GF-D8 (cell line): ENCODE results near the gene RAB20.

ENCODE experiments used
- DNase-seq: peaks from one replicate; lab custom pipeline; 2025; lab: John Stamatoyannopoulos, UW

The RAB20 gene

DNA sequence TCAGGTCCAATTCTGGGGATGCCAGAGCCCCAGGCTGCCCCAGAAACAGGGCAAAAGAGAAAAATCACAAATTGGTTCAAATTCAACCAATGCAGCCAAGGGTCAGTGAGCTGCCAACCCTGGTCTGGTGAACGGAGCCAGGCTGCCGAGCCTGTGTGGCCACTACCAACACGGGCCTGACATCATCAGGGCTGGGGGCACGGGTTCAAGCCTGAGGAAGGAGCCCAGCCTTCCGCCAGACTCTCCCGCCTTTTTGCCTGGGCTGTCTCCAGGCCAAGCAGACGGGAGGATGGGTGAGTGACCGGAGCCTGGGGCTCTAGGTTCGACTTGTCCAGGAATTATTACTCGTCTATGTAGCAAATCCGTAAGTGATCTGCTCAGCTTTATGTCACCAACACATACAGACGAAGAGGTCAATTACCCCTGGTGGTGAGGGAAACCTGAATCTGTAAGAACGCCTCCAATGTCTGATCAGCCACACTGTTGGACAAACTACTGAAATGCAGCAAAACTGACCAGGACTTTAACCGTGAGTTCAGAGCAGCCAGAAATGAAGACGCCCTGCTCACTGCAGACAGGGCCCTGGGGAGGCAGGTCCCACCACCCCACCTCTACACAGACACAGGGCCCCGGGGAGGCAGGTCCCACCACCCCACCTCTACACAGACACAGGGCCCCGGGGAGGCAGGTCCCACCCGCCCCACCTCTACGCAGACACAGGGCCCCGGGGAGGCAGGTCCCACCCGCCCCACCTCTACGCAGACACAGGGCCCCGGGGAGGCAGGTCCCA lies 31.8 kb downstream of the RAB20 start:
- DNase-seq, result no peak

DNA sequence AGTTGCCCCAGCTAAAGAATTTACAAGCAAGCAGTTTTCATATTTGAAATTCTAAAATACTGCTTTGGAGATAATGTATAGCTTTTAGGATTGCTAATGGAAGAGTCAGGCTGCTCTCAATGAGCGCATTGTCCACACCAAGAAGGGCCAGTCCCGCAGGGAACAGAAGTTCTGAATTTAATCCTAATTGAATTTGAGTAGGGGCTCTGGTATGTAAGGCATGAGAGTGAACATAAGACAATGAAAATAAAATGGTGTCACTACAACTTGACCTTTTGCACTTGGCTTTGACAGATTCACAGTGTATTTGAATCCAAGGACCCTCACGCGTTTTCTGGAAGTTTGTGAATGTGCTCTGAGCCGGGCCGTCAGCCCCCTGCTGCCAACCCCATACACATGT lies 32.6 kb downstream of the RAB20 start:
- no peak for DNase-seq

DNA sequence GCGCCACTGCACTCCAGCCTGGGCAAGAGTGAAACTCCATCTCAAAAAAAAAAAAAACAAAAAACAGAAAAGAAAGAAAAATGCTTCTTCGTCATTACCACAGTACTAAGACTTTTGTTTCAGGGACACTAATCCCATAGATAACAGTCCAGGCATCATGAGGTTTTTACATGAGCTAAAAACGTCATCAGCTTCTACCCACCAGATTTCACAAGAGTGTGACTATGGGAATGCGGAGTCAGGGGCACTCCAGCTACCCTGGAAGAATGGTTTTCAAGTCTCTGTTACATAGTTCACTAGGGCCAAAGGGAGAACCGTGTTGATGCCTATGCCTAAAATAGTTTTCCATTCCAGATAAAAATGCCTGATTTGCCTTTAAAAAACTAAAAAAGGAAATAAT lies 33.2 kb downstream of the RAB20 start:
- DNase-seq, result peak; percentile 63

DNA sequence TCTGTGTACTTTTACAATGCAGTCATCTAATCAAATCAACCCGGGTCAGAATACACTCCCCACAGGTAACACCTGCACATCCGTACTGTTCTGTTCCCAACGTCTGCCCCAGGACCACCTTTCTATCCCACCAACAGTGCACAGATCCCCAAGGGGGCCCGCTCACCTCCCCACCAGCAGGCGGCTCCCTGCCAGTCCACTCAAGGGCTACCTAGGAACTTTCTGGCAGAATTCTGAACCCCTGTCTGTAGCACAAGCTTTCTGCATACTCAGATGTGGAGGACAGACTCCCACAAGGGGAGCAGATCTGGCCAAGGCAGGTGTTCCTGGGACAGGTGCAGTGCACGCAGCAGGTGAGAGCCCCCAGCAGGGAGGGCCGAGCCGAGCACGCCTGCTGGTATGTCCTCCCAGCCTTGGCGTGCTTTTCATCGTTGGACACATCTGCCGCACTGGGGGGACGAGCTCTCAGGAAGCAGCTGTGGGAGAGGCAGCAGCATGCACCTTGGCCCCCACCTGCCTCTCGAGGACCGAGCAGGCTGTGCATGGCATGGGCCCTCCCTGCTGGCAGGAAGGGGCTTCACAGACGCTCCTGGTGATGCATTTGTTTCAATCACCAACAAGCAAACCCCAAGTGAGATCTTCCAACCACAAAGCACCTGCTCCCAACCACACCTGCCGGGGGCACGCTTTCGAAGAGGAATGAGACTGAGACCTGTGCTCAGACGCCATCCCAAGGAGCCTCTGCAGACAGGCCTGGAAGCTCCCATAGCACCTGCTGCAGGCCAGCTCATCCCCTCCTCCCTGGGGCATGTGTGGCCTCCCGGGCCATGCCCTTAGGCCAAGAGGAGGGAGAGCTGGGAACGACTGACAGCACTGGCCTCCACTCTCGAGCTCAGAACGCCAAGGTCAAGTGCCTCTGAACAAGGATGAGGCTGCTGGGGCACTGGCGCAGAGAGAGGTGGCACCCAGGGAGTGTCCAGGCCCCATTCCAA lies 35.9 kb downstream of the RAB20 start:
- DNase-seq, result no peak

DNA sequence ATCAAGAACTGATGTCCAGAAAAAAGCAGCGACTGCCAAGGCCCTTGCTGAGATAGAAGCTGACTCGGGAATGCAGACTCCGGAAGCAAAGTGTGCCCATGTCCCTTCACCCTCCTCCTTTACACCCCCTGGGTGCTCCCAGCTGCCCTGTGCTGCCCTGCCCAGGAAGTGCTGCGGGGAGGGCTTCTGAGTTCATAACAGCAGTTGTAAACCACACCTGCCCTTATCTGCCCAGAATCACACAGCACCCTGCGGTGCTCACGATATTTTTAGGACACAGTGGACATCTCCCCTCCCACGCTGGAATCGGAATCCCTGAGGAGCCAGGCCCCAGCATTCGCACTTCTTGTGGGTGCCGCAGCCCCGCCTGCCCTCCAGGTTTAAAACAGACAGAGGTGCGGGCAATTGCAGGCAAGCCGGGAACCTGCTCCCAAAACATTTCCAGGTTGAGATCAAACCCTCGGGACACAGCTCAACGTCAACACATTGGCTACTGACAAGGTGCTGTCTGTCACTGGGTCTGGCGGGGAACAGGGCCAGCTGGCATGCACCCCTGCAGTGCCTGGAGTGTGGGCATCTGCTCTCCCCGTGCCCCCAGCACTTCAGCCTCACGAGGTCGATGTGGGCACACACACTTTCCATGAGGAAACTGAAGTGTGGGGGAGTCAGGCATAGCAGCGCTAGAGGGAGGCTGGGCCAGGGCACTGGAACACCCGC lies 36.8 kb downstream of the RAB20 start:
- DNase-seq, result peak; percentile 89

DNA sequence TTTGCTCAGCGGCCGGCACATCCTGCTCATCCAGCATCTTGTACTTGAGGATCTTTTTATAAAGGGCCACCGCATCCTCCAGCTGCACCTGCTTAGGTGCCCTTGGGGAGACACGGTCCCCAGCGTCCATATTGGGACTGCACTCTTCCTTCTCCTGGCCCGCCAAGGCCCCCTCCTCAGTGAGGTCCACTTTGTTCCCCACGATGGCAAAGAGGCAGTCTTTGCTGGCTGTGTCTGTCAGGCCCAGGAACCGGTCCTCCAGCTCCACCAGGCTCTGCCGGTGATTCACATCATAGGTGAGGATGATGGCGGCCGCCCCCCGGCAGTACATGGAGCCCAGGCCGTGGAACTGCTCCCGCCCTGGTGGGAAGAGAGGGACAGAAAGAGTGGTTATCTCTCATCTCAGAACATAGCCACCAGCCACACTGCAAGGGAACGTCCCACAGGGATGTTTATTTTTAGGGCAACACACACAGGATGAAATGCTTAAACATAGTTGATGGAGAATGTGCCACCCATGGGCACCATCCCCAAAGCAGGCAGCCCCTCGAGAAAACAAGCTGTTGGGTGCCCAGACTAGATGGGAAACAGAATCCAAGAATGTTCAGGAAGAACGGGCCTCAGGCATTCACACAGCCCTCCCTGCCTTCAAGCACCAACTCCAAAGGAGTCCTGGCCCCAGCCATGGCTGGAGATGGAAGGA lies 37.5 kb downstream of the RAB20 start:
- DNase-seq, result no peak

DNA sequence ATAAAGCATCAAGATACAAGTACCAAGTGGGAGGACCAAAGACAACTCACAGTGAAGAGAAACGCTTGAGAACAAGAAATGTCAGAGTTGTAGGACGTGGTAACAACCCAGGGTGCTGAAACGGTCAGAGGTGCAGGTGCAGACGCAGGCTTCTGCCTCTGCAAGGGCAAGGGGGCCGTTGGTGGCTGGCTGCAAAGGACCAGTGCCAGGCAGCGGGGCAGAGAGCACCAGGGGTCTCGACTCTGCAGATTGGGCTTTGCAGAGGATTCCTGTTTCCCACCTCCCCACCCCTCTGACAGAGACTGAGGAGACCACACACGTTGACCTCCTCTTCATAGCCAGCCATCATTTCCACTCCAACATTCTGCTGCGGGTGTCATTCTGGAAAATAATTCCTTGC lies 38.3 kb downstream of the RAB20 start:
- DNase-seq, result no peak

DNA sequence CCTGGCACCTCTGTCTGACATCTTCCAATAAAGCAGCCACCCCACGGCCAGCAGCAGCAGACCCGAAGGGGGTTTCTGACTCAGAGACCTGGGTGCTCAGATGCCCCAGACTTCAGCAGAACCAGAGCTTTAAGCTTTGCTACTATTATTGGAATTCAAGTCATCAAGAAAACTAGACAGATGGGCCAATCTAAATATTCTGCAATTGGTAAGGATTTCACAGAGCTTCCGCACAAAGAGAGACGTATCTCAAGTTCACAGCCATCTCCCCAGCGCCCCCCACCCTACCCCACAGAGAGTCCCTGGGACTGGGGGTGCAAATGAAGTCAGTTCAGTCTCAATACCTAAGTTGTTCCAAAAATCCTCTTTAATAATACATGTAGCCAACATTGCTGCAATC lies 38.8 kb downstream of the RAB20 start:
- DNase-seq, result no peak

DNA sequence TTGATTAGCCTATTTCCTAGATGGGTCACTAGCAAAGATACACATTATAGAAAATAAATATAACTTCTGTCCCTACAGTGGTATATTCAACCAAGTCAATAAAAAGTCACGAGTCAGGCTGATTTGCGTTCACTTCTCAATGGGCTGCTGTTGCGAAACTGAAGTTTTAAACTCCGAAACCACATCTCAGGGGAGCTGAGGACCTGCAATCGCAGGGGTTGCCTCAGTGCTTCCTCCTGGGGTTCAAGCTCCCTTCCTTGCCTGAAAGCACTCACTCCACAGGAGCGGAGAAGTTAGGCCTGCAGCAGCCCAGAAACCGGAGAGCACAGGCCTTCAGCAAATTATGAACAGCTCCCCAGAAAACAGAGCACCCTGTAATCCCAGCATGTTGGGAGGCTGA lies 39.6 kb downstream of the RAB20 start:
- DNase-seq, result peak; percentile 98

DNA sequence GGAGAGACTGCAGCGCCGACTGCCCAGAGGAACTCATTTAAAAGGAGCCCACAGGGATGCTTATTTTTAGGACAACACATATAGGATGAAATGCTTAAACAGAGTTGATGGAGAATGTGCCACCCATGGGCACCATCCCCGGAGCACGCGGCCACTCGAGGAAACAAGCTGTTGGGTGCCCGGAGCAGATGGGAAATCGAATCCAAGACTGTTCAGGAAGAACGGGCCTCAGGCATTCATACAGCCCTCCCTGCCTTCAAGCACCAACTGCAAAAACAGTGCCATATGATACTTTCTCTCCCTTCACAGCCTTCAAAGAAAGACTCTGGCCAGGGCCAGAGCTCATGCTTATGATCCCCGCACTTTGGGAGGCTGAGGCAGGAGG lies 40.2 kb downstream of the RAB20 start:
- DNase-seq, result no peak

DNA sequence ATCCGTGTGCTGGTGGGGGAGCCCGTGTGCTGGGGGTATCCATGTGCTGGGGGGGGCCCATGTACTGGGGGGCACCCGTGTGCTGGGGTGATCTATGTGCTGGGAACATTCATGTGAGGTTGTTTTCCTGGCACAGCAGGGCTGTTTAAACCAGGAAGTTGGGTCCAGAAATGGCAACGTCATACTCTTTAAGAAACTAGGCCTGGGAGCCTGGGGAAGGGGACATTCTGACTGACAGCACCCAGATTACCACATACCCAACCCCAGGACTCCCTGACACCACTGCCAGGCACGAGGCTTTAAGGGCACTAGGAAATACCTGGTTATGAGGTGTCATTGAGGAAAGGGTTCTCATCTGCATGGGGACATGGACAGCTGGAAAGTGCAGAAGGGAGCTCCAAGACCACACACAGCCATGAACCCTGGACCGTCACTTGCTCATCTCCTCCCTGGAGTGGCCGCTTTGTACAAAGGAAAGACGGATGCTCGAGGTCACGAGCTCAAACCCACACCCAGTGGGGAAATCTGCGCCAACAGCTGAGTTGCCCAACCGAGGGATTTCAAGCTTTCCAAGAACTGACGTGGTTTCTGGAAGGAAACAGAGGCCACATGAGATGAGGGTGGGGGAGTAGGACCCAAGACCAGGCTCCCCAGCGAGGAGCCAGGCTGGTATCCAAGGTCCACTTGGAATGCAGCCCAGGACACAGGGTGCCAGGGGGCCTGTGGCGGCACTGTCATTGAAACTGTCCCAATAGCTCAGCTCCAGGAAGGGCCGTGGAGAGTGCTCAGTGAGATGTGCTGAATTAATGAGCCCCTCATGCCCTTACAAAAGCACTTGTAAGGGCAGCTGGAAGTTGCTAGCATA lies 40.9 kb downstream of the RAB20 start:
- peak; percentile 98 for DNase-seq

DNA sequence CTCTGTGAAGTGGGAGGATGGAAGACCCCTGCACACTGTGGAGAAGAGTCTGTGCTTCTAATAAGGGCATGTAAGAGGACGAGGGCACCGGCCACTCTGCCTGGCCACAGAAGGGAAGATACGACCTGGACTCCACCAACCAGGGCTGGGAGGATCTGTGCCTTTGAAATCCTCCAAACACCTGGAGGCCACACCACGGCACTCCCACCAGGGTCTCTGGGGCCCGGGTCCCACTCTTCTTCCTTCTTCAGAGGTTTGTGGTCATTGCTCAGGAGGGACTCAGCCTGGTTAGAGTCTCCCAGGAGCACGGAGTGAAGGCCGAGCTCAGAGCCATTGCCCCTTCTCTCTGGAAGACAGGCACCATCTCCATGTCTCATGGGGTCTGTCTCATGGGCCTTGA lies 42.0 kb downstream of the RAB20 start:
- no peak for DNase-seq

DNA sequence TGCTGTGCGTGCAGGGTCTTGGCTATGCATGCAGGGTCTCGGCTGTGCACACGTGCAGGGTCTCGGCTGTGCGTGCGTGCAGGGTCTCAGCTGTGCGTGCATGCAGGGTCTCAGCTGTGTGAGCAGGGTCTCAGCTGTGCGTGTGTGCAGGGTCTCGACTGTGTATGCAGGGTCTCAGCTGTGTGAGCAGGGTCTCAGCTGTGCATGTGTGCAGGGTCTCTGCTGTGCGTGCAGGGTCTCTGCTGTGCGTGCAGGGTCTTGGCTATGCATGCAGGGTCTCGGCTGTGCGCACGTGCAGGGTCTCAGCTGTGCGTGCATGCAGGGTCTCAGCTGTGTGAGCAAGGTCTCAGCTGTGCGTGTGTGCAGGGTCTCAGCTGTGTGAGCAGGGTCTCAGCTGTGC lies 42.5 kb downstream of the RAB20 start:
- DNase-seq, result no peak

DNA sequence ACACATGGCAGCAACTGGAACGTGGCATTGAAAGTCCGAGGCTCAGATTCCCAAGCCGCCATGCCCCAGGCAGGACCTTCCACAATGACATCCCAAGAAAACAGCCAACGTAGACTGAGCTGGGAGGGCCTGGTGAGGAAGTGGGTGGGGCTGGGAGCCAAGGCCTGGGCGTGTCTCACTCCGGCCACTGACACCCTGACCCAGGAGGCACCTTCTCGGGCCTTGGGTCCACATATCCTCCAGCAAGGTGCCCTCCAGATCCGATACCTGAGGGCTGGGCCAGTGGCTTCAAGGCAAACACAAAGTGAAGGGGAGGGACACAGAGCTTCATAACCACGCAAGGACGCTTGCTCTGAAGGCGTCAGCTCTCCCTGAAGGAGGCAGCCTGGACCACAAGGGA lies 43.0 kb downstream of the RAB20 start:
- DNase-seq, result no peak

DNA sequence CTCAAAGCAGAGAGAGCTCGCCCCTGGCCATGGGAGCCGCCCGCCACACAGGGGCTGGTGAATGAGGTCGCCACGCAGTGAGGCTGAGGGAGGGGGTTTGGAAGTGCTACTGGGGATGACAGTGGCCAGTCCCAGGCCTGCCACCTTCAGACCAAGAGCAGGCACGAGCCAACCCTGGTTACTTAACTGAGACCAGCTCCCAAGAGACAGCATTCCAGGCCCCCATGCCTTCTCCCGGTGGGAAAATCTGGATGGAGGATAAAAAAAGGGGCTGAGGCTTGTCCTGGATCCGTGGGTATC lies 43.3 kb downstream of the RAB20 start:
- DNase-seq, result no peak

DNA sequence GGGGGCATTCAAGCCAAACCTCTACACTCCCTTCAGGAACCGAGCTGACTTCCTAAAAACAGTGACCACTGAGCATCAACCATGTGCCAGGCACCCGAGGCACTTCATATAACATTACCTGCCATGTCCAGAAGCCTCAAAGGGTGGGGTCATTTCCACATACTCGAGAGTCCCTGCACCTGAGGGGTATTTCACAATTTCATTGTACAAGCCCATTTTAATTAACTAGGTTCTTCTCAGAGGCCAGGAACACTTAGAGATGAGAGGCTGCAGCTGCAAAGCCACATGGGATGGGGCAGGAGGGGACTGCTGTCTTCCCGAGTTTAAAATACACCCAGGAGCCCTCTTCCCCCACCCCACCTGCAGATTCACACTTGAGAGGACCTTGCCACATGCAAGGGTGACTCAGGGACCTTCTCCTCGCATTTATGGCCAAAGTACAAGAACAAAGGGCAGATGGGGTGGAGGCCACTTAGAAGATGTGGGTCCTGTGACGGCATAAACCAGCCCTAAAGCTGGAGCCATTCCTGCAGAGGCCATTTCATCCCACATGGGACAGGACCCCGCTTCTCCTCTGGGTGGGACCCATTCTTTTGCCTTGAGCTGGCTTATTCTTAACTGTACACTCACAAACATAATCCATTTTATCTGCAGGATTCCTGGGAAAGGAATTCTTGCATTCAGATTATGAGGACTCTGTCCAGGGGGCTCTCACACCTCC lies 43.9 kb downstream of the RAB20 start:
- DNase-seq, result no peak

DNA sequence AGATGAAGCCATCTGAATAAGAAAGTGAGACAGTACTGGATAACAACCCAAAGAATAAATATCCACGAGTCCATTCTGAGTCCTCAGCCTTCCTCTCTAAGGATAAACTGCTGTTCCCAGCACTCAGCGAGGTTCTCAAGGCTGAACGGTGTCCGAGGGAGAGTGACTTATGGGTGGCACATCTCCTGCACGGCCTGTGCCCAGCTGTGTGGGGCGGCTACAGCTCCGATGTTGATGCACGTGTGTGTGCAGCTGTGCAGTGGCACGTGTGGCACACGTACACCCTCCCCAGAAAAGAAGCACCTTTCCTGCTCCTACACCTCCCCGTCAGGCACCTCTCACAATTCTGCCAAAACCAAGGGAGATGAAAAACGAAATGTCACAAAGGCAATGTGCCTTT lies 45.0 kb downstream of the RAB20 start:
- DNase-seq, result no peak

DNA sequence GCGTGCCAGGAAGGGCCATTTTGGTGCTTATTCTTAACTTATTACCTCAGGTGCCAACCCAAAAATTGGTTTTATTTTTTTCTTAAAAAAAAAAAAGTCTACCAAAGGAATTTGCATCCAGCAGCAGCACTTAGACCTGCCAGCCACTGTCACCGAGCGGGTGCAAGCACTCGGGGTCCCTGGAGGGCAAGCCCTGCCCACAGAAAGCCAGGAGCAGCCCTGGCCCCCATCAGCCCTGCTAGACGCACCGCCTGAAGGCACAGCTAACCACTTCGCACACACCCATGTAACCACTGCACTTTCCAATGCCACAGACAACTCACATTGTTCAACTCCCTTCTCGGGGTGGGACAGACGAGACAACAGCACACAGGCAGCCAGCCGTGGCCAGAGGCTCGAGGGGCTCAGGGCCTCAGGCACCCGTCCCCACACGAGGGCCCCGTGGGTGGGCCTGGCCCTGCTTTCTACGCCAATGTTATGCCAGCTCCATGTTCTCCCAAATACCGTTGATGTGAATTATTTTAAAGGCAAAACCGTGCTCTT lies 49.3 kb downstream of the RAB20 start:
- no peak for DNase-seq

DNA sequence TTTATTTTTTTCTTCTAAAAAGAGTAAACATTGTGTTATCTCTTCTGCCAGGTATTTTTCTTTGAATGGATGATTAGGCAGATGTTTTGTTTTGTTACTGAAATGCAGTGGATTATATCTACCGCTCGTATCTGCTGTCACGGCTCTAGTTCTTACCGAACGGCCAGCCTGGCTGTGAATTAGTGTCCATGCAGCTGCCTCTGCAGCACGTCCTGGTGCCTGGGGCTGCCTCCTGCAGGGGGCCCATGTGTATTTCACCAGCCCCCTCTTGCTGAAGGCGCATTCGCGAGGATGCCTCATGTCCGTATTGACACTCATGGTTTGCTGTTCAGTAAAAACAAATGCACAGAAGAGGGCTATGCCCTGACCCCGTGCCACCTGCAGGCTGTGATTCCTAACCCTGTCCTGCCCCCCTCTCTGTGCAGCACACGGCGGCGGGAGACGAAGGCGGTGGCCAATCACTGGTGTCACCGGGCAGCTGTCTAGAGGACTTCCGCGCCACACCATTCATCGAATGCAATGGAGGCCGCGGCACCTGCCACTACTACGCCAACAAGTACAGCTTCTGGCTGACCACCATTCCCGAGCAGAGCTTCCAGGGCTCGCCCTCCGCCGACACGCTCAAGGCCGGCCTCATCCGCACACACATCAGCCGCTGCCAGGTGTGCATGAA lies 49.9 kb downstream of the RAB20 start:
- DNase-seq, result no peak
